Measurements from ENCODE around the gene PLK3.
"Not testable (repeated sequence)": the region's sequence is repeated elsewhere in the genome, so short reads cannot be mapped to it uniquely, and the experiment has no call there.

The PLK3 gene

GRCh38 chr1:44787506-44787905 lies 12.7 kb upstream of the PLK3 start:
- DNase-seq (ENCODE audit: low read depth) = no peak
- TF ChIP-seq CTCF (IDR thresholded peaks at IDR 0.05; ENCODE audit: control insufficient read depth, insufficient read depth, low read depth, low read length, missing control alignments) = no peak
- H3K4me3 ChIP-seq (ENCODE audit: control insufficient read depth, low read depth, low read length) = no peak overlapping the region

- H3K4me3 ChIP-seq (ENCODE audit: control insufficient read depth, low read depth, low read length) = no peak within 1 kb of the TSS
- TF ChIP-seq CTCF (IDR thresholded peaks at IDR 0.05; ENCODE audit: control insufficient read depth, insufficient read depth, low read depth, low read length, missing control alignments) = no peak
These were observed 11.9 kb upstream of the PLK3 start, which contains the start of gene BEST4 for GRCh38 chr1:44788120-44788860. BEST4 (minus strand) TSS chr1:44788170; CDS start chr1:44787705, 465 bp downstream.

GRCh38 chr1:44790968-44791801 lies 9.0 kb upstream of the PLK3 start:
- DNase-seq (ENCODE audit: low read depth) = no peak
- no peak overlapping the region for H3K4me3 ChIP-seq (ENCODE audit: control insufficient read depth, low read depth, low read length)
- no peak for TF ChIP-seq CTCF (IDR thresholded peaks at IDR 0.05; ENCODE audit: control insufficient read depth, insufficient read depth, low read depth, low read length, missing control alignments)

More at GRCh38 chr1:44788120-44788860, 11.9 kb upstream of the PLK3 start, which contains the start of gene BEST4:
- no peak for DNase-seq (ENCODE audit: low read depth)

- no peak for DNase-seq (ENCODE audit: low read depth)
- no peak for TF ChIP-seq CTCF (IDR thresholded peaks at IDR 0.05; ENCODE audit: control insufficient read depth, insufficient read depth, low read depth, low read length, missing control alignments)
- no peak overlapping the region for H3K4me3 ChIP-seq (ENCODE audit: control insufficient read depth, low read depth, low read length)
These were observed 7.3 kb upstream of the PLK3 start for GRCh38 chr1:44792736-44793502.

GRCh38 chr1:44797886-44798285 lies 2.3 kb upstream of the PLK3 start:
- H3K4me3 ChIP-seq (ENCODE audit: control insufficient read depth, low read depth, low read length); DNase-seq (ENCODE audit: low read depth): not testable (repeated sequence)

GRCh38 chr1:44798481-44799365 lies 1.5 kb upstream of the PLK3 start:
- no peak overlapping the region for H3K4me3 ChIP-seq (ENCODE audit: control insufficient read depth, low read depth, low read length)
- TF ChIP-seq CTCF (IDR thresholded peaks at IDR 0.05; ENCODE audit: control insufficient read depth, insufficient read depth, low read depth, low read length, missing control alignments) = no peak
- no peak for DNase-seq (ENCODE audit: low read depth)

Measured in AG09309 (cell line).